ENCODE data around the gene WNT8A. TPM values are rescaled to one million over a fixed set of nuclear protein-coding genes. Genes with fewer than 3 reads are reported as not detected.

WNT8A gene
- total RNA-seq, 1 donor from 2014 or later, result not detected

GRCh38 chr5:138077064-138077696, 6.7 kb upstream of the WNT8A start:
- Mint-ChIP-seq H3K4me1 (ENCODE audit: unreplicated experiment) (peaks cover 1% of the 10 kb centered on the region), H3K9me3 (ENCODE audit: unreplicated experiment) (no peaks in the 10 kb centered on the region), H3K27ac (ENCODE audit: unreplicated experiment) (no peak overlapping the region), H3K4me3 (ENCODE audit: unreplicated experiment) (no peak overlapping the region), H3K36me3 (ENCODE audit: unreplicated experiment) (no peaks in the 10 kb centered on the region), H3K27me3 (ENCODE audit: unreplicated experiment) (peaks cover 6% of the 10 kb centered on the region)
- peak; percentile 89 for TF ChIP-seq CTCF (IDR thresholded peaks at IDR 0.05)
- no peak for DNase-seq (ENCODE audit: extremely low spot score, unreplicated experiment)

GRCh38 chr5:138078006-138078643, 5.7 kb upstream of the WNT8A start:
- Mint-ChIP-seq H3K4me3 (ENCODE audit: unreplicated experiment) (no peak overlapping the region), H3K9me3 (ENCODE audit: unreplicated experiment) (no peaks in the 10 kb centered on the region), H3K27ac (ENCODE audit: unreplicated experiment) (no peak overlapping the region), H3K27me3 (ENCODE audit: unreplicated experiment) (peaks cover 6% of the 10 kb centered on the region), H3K36me3 (ENCODE audit: unreplicated experiment) (no peaks in the 10 kb centered on the region), H3K4me1 (ENCODE audit: unreplicated experiment) (peaks cover 1% of the 10 kb centered on the region)
- DNase-seq (ENCODE audit: extremely low spot score, unreplicated experiment), result no peak
- TF ChIP-seq CTCF (IDR thresholded peaks at IDR 0.05), result no peak

GRCh38 chr5:138082033-138082432, 1.8 kb upstream of the WNT8A start:
- Mint-ChIP-seq H3K27ac (ENCODE audit: unreplicated experiment) (no peak overlapping the region), H3K27me3 (ENCODE audit: unreplicated experiment) (no peaks in the 10 kb centered on the region), H3K4me1 (ENCODE audit: unreplicated experiment) (peaks cover 1% of the 10 kb centered on the region), H3K9me3 (ENCODE audit: unreplicated experiment) (no peaks in the 10 kb centered on the region), H3K4me3 (ENCODE audit: unreplicated experiment) (no peak overlapping the region), H3K36me3 (ENCODE audit: unreplicated experiment) (no peaks in the 10 kb centered on the region)
- no peak for DNase-seq (ENCODE audit: extremely low spot score, unreplicated experiment)
- TF ChIP-seq CTCF (IDR thresholded peaks at IDR 0.05), result no peak

GRCh38 chr5:138091685-138092084, 7.9 kb downstream of the WNT8A start:
- Mint-ChIP-seq H3K4me3 (ENCODE audit: unreplicated experiment) (no peak overlapping the region), H3K27me3 (ENCODE audit: unreplicated experiment) (peaks cover 59% of the 10 kb centered on the region), H3K36me3 (ENCODE audit: unreplicated experiment) (no peaks in the 10 kb centered on the region), H3K4me1 (ENCODE audit: unreplicated experiment) (no peaks in the 10 kb centered on the region), H3K9me3 (ENCODE audit: unreplicated experiment) (no peaks in the 10 kb centered on the region), H3K27ac (ENCODE audit: unreplicated experiment) (no peak overlapping the region)
- DNase-seq (ENCODE audit: extremely low spot score, unreplicated experiment), result no peak
- no peak for TF ChIP-seq CTCF (IDR thresholded peaks at IDR 0.05)

- Mint-ChIP-seq H3K27me3 (ENCODE audit: unreplicated experiment) (peaks cover 64% of the 10 kb centered on the region), H3K27ac (ENCODE audit: unreplicated experiment) (no peak overlapping the region), H3K36me3 (ENCODE audit: unreplicated experiment) (no peaks in the 10 kb centered on the region), H3K9me3 (ENCODE audit: unreplicated experiment) (no peaks in the 10 kb centered on the region), H3K4me1 (ENCODE audit: unreplicated experiment) (no peaks in the 10 kb centered on the region), H3K4me3 (ENCODE audit: unreplicated experiment) (no peak overlapping the region)
- no peak for DNase-seq (ENCODE audit: extremely low spot score, unreplicated experiment)
- no peak for TF ChIP-seq CTCF (IDR thresholded peaks at IDR 0.05)
These were observed 8.5 kb downstream of the WNT8A start for GRCh38 chr5:138092301-138092700.
